H1 (cell line): ENCODE results near the gene INPPL1. TPM values are rescaled to one million over a fixed set of nuclear protein-coding genes. Genes with fewer than 3 reads are reported as not detected.

ENCODE experiments used
- CTCF ChIA-PET: fragments of 300-600 bp; sonication (Branson Sonifier 250); formaldehyde crosslinking; loops from one replicate; lab custom pipeline; 2021; ENCODE audit not compliant: partially characterized antibody; lab: Charles Lee
- POLR2A ChIA-PET: fragments of 300-600 bp; sonication (Branson Sonifier 250); formaldehyde crosslinking; loops from one replicate; lab custom pipeline; 2021; ENCODE audit warnings: inconsistent platforms; ENCODE audit not compliant: partially characterized antibody; lab: Charles Lee
- DNase-seq, 2 experiments: peaks; one replicate each; pipeline versions ENCODE4 v3.0.0 to v3.0.0-alpha.2; 2010 to 2022; ENCODE audit warnings: low spot score in 2 of 2, low read depth in 1 of 2, mixed read lengths in 1 of 2
- FAIRE-seq: peaks from 2 replicates; lab custom pipeline; 2011; peaks lifted over from hg19 to GRCh38; lab: Jason Lieb, UNC
- H2AFZ ChIP-seq: 2 replicates; pipeline ENCODE4 v1.8.1; 2012; ENCODE audit warnings: low read length, inconsistent platforms
- H2AK5ac ChIP-seq: 2 replicates; pipeline ENCODE4 v1.6.1; 2013; ENCODE audit warnings: low read depth, low read length
- H2BK120ac ChIP-seq: replicated peaks from 2 replicates; pipeline ENCODE3; 2013; ENCODE audit warnings: low read depth, low read length, inconsistent platforms
- H2BK12ac ChIP-seq: 2 replicates; pipeline ENCODE4 v1.6.1; 2013; ENCODE audit warnings: low read depth, low read length
- H2BK15ac ChIP-seq: 2 replicates; pipeline ENCODE4 v1.6.1; 2013; ENCODE audit warnings: low read length
- H2BK20ac ChIP-seq: 2 replicates; pipeline ENCODE4 v1.6.1; 2013; ENCODE audit warnings: low read length
- H2BK5ac ChIP-seq: 2 replicates; pipeline ENCODE4 v1.6.1; 2013; ENCODE audit warnings: low read depth, low read length
- H3K14ac ChIP-seq: 2 replicates; pipeline ENCODE4 v1.6.1; 2013; ENCODE audit warnings: inconsistent platforms; ENCODE audit not compliant: insufficient read length
- H3K18ac ChIP-seq: 2 replicates; pipeline ENCODE4 v1.6.1; 2013; ENCODE audit warnings: low read length; ENCODE audit errors: extremely low read depth
- H3K23ac ChIP-seq: 2 replicates; pipeline ENCODE4 v1.6.1; 2013; ENCODE audit warnings: inconsistent platforms; ENCODE audit not compliant: insufficient read length
- H3K23me2 ChIP-seq: 2 replicates; pipeline ENCODE4 v1.6.1; 2013; ENCODE audit warnings: low read depth, low read length
- H3K27ac ChIP-seq: 2 replicates; pipeline ENCODE4 v1.6.1; 2011; ENCODE audit warnings: low read depth, low read length, inconsistent platforms
- H3K27me3 ChIP-seq, 4 experiments: replicated peaks in 1 of 4; 1 replicate in 1 of 4; 2 replicates in 3 of 4; pipeline versions ENCODE4 v1.6.1 to v1.8.1; 2011 to 2013; ENCODE audit warnings: low read length in 3 of 4, mild to moderate bottlenecking in 3 of 4, inconsistent platforms in 2 of 4, mixed read lengths in 2 of 4, moderate library complexity in 1 of 4; ENCODE audit not compliant: control insufficient read depth in 3 of 4, insufficient read depth in 3 of 4; ENCODE audit errors: extremely low read depth in 1 of 4
- H3K36me3 ChIP-seq, 4 experiments: 2 replicates each; pipeline versions ENCODE4 v1.6.1 to v1.8.1; 2011 to 2013; ENCODE audit warnings: mild to moderate bottlenecking in 4 of 4, low read length in 3 of 4, moderate library complexity in 2 of 4, control low read depth in 1 of 4, inconsistent platforms in 1 of 4; ENCODE audit not compliant: insufficient read depth in 4 of 4, control insufficient read depth in 2 of 4
- H3K4ac ChIP-seq: replicated peaks from 2 replicates; pipeline ENCODE3; 2013; ENCODE audit warnings: low read length, low read depth, mixed read lengths, inconsistent platforms; ENCODE audit not compliant: insufficient read length
- H3K4me1 ChIP-seq, 4 experiments: replicated peaks in 1 of 4; 1 replicate in 1 of 4; 2 replicates in 3 of 4; pipeline versions ENCODE4 v1.6.1 to v1.8.1; 2011 to 2013; ENCODE audit warnings: low read length in 3 of 4, inconsistent platforms in 2 of 4, mixed read lengths in 1 of 4; ENCODE audit not compliant: insufficient read depth in 4 of 4, control insufficient read depth in 3 of 4
- H3K4me2 ChIP-seq, 2 experiments: 2 replicates each; pipeline versions ENCODE4 v1.6.1 to v1.8.1; 2011 to 2013; ENCODE audit warnings: low read depth in 2 of 2, low read length in 2 of 2, control low read depth in 1 of 2, inconsistent platforms in 1 of 2, mild to moderate bottlenecking in 1 of 2; ENCODE audit not compliant: insufficient read depth in 1 of 2
- H3K4me3 ChIP-seq, 4 experiments: fragments of 200-600, 300-600 bp in 1 of 4; sonication (generic), shearing (Covaris generic), sonication (Bioruptor Twin) in 1 of 4; 2 replicates each; pipeline versions ENCODE4 v1.5.1 to v1.8.1; 2011 to 2016; ENCODE audit warnings: low read length in 4 of 4, low read depth in 3 of 4, control low read depth in 2 of 4, inconsistent platforms in 2 of 4, mild to moderate bottlenecking in 2 of 4, mixed read lengths in 1 of 4, moderate library complexity in 1 of 4; ENCODE audit not compliant: insufficient read depth in 2 of 4; ENCODE audit errors: extremely low read depth in 1 of 4
- H3K56ac ChIP-seq: replicated peaks from 2 replicates; pipeline ENCODE3; 2013; ENCODE audit warnings: low read depth, mild to moderate bottlenecking, mixed read lengths, low read length, inconsistent platforms; ENCODE audit not compliant: insufficient read length
- H3K79me1 ChIP-seq: 2 replicates; pipeline ENCODE4 v1.6.1; 2013; ENCODE audit warnings: low read depth, low read length, control low read depth
- H3K79me2 ChIP-seq, 2 experiments: 2 replicates each; pipeline versions ENCODE4 v1.6.1 to v1.8.1; 2012 to 2013; ENCODE audit warnings: low read length in 2 of 2, mild to moderate bottlenecking in 2 of 2, inconsistent platforms in 1 of 2; ENCODE audit not compliant: insufficient read depth in 2 of 2, control insufficient read depth in 1 of 2
- H3K9ac ChIP-seq, 4 experiments: replicated peaks in 1 of 4; 1 replicate in 1 of 4; 2 replicates in 3 of 4; pipeline versions ENCODE4 v1.6.1 to v1.8.1; 2011 to 2013; ENCODE audit warnings: low read depth in 3 of 4, low read length in 3 of 4, control low read depth in 2 of 4, mild to moderate bottlenecking in 2 of 4, moderate library complexity in 2 of 4, inconsistent platforms in 1 of 4; ENCODE audit errors: extremely low read depth in 1 of 4
- H3K9me3 ChIP-seq, 2 experiments: 2 replicates each; pipeline versions ENCODE4 v1.6.1 to v1.8.1; 2012 to 2013; ENCODE audit warnings: mild to moderate bottlenecking in 2 of 2, moderate library complexity in 2 of 2, control low read depth in 1 of 2, inconsistent platforms in 1 of 2, low read depth in 1 of 2, low read length in 1 of 2, mixed read lengths in 1 of 2; ENCODE audit not compliant: insufficient read depth in 2 of 2
- H4K20me1 ChIP-seq, 2 experiments: replicated peaks in 1 of 2; 2 replicates each; pipeline versions ENCODE3 to v1.8.1; 2011 to 2013; ENCODE audit warnings: inconsistent platforms in 2 of 2, low read length in 2 of 2, mild to moderate bottlenecking in 1 of 2; ENCODE audit not compliant: insufficient read depth in 2 of 2, control insufficient read depth in 1 of 2
- H4K5ac ChIP-seq: 2 replicates; pipeline ENCODE4 v1.6.1; 2013; ENCODE audit warnings: low read length, low read depth, mixed read lengths, inconsistent platforms; ENCODE audit not compliant: insufficient read length
- H4K8ac ChIP-seq: 2 replicates; pipeline ENCODE4 v1.8.0; 2013; ENCODE audit warnings: mild to moderate bottlenecking, moderate library complexity, low read length, inconsistent platforms; ENCODE audit not compliant: insufficient read depth; ENCODE audit errors: extremely low read depth
- H4K91ac ChIP-seq: replicated peaks from 2 replicates; pipeline ENCODE3; 2013; ENCODE audit warnings: low read length, mixed read lengths, inconsistent platforms; ENCODE audit not compliant: insufficient read length
- CTCF ChIP-seq, 3 experiments: IDR thresholded peaks; 1 replicate in 2 of 3; 2 replicates in 1 of 3; pipeline versions ENCODE4 v1.5.1 to v1.6.1; 2011; ENCODE audit warnings: low read length in 3 of 3, mild to moderate bottlenecking in 3 of 3, inconsistent platforms in 2 of 3, low read depth in 1 of 3, moderate library complexity in 1 of 3; ENCODE audit not compliant: insufficient read depth in 1 of 3; ENCODE audit errors: control extremely low read depth in 1 of 3
- HDAC6 ChIP-seq: IDR thresholded peaks from one replicate; pipeline ENCODE4 v1.7.1; 2012; ENCODE audit warnings: low read depth, mild to moderate bottlenecking, inconsistent platforms, low read length, moderate library complexity
- TAF7 ChIP-seq: optimal IDR thresholded peaks from 2 replicates; pipeline ENCODE3; 2011; ENCODE audit warnings: low read depth, mild to moderate bottlenecking, inconsistent platforms, low read length, moderate library complexity, borderline replicate concordance
- YY1 ChIP-seq: IDR thresholded peaks from 2 replicates; pipeline ENCODE4 v1.6.1; 2011; ENCODE audit warnings: low read depth, mild to moderate bottlenecking, low read length
- WGBS, 2 experiments: shearing (Covaris generic) in 1 of 2; methylation state at CpG; one replicate each; pipeline versions ENCODE4 v1.1.6 to v1.1.7; 2013 to 2015; ENCODE audit warnings: low lambda C conversion rate in 2 of 2, mixed read lengths in 2 of 2, inconsistent platforms in 1 of 2, low coverage in 1 of 2, missing lambda C conversion rate in 1 of 2; ENCODE audit not compliant: insufficient replicate concordance in 2 of 2, insufficient coverage in 1 of 2, insufficient read length in 1 of 2; ENCODE audit errors: extremely low coverage in 1 of 2, missing lambda C conversion rate in 1 of 2; 5-methylcytosine and 5-hydroxymethylcytosine counted together
- polyA plus RNA-seq, 7 experiments: library from polyadenylated mRNA; depleted of rRNA in 3 of 7; stranded (reverse) in 5 of 7; unstranded in 2 of 7; fragments of >200 nt in 5 of 7; fragments of 200-250 nt in 2 of 7; gene quantifications; 1 replicate in 5 of 7; 2 replicates in 1 of 7; 4 replicates in 1 of 7; pipeline versions ENCODE4 v1.2.1 to v1.2.3, GENCODE V29; 2011 to 2013; ENCODE audit warnings: missing spikeins in 2 of 7, mixed read lengths in 2 of 7
- total RNA-seq: library from RNA; stranded (reverse); fragmentation: NEBNext Ultra II Directional; extraction: Animal tissue kit (Norgen Biotek cat#: 25700); gene quantifications from 2 replicates; pipeline ENCODE4 v1.2.1, GENCODE V29; 2021
- TF ChIP-seq, protein P1 (sequence below): IDR thresholded peaks from 2 replicates; pipeline ENCODE4 v1.6.1; 2012; ENCODE audit warnings: low read length, inconsistent platforms

INPPL1 gene
- total and polyA plus RNA-seq, 2 of the 8 experiments (the other 6 are each of a cell fraction or from before 2014, with no cell fraction given): 54.5 to 79.5 TPM

DNA sequence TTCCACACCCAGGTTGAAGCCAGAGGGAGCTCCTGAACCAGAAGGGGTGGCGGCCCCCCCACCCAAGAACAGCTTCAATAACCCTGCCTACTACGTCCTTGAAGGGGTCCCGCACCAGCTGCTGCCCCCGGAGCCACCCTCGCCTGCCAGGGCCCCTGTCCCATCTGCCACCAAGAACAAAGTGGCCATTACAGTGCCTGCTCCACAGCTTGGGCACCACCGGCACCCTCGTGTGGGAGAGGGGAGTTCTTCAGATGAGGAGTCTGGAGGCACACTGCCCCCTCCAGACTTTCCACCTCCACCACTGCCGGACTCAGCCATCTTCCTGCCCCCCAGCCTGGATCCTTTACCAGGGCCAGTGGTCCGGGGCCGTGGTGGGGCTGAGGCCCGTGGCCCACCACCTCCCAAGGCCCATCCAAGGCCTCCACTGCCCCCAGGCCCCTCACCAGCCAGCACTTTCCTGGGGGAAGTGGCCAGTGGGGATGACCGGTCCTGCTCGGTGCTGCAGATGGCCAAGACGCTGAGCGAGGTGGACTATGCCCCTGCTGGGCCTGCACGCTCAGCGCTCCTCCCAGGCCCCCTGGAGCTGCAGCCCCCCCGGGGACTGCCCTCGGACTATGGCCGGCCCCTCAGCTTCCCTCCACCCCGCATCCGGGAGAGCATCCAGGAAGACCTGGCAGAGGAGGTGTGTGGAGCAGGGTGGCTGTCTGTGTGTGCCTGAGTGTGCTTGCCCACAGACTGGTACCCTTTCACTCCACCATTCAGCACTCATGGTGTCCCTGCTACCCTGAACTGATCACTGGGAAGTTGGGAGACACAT is 12.8 kb downstream of the INPPL1 start:
- Histone ChIP-seq H3K36me3 (peaks cover 13 to 36% (median 33%) of the 10 kb centered on the region in 4 experiments; a peak in 7 of 8 replicates), H3K4me2 (peak overlapping the region; percentile 49 to 87), H2BK12ac (peak overlapping the region; percentile 81; the same call in 1 of the 2 replicates), H3K23ac (no peak overlapping the region), H3K4me3 (no peak overlapping the region), H4K91ac (no peak overlapping the region), H3K4me1 (peaks cover 3 to 29% (median 23%) of the 10 kb centered on the region in 4 experiments)
- no peak for FAIRE-seq
- DNase-seq: no peak
- TF ChIP-seq YY1 (no peak), HDAC6 (no peak), CTCF (IDR thresholded peaks at IDR 0.05; ENCODE audit: control extremely low read depth in 1 of 3, insufficient read depth in 1 of 3, low read depth in 1 of 3, low read length in 3 of 3) (peak in 1 of 3 experiments; percentile 26; a peak in 1 of 4 replicates), TAF7 (no peak)
- TF ChIP-seq, protein P1, sequence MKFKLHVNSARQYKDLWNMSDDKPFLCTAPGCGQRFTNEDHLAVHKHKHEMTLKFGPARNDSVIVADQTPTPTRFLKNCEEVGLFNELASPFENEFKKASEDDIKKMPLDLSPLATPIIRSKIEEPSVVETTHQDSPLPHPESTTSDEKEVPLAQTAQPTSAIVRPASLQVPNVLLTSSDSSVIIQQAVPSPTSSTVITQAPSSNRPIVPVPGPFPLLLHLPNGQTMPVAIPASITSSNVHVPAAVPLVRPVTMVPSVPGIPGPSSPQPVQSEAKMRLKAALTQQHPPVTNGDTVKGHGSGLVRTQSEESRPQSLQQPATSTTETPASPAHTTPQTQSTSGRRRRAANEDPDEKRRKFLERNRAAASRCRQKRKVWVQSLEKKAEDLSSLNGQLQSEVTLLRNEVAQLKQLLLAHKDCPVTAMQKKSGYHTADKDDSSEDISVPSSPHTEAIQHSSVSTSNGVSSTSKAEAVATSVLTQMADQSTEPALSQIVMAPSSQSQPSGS: no peak
- TF ChIP-seq, all 59 proteins: peak for 1
- Histone ChIP-seq H2BK15ac (peak overlapping the region; percentile 98; the same call in 1 of the 2 replicates), H3K14ac (no peak overlapping the region), H2BK5ac (peak overlapping the region; percentile 81), H3K18ac (peak overlapping the region; percentile 68; the same call in 1 of the 2 replicates), H4K5ac (no peak overlapping the region), H3K79me1 (no peaks in the 10 kb centered on the region), H3K9ac (0 out of 7 replicates have a peak overlapping the region, but pooled peaks of 1 of the 4 experiments have one; percentile 9), H3K79me2 (no peaks in the 10 kb centered on the region), H2AFZ (no peak overlapping the region), H3K27ac (0 out of 2 replicates have a peak overlapping the region, but pooled peaks have one; percentile 6), H2AK5ac (no peak overlapping the region), H3K23me2 (peaks cover 12% of the 10 kb centered on the region; the same call in 1 of the 2 replicates), H3K56ac (no peak overlapping the region), H3K9me3 (no peaks in the 10 kb centered on the region; a peak in 1 of 4 replicates), H2BK20ac (no peak overlapping the region), H4K8ac (no peak overlapping the region; the same call in none of the 2 replicates), H2BK120ac (no peak overlapping the region), H3K27me3 (peaks cover 30 to 40% (median 38%) of the 10 kb centered on the region in 4 experiments), H3K4ac (peak overlapping the region; percentile 57), H4K20me1 (peaks cover 11 to 18% of the 10 kb centered on the region in 2 experiments)
- 86% methylated on average over 22 of the region's 22 CpGs; no CpG with 5 or more reads in 1 of the 2 experiments for WGBS, 2 experiments
- CTCF ChIA-PET: interaction anchor here (0.6 to 5.2 kb wide), 36 partner anchors 9 to 222 kb away, joined by 3 to 72 read pairs (median 4); partner anchors contain the start of genes CLPB and INPPL1
- POLR2A ChIA-PET: interaction anchor here (1.1 to 7.7 kb wide), 6 partner anchors 12 to 233 kb away, joined by 3 to 160 read pairs (median 4); partner anchors contain the start of genes CLPB and INPPL1
